ENCODE data around the gene RBPJ.

DNA sequence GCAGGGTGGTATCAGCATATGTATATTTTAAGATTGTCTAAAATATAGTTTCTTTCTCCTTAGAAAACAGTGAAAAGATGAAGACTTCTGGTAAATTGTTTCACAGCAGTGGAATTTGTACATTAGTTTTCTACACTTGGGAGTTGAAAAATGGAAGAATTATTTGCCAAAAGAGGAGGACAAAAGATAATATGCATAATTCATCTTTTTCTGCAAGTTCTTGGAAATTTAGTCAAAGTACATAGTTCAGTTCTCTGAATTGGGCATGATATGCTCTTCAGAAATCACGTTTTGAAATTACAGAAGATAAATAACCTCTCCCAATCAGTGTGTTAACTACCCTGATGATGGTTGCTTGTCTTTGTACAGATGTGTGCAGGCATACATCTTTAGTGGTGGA is 47.0 kb downstream of the RBPJ start:
- TF ChIP-seq, protein P1, sequence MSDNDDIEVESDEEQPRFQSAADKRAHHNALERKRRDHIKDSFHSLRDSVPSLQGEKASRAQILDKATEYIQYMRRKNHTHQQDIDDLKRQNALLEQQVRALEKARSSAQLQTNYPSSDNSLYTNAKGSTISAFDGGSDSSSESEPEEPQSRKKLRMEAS (IDR thresholded peaks at IDR 0.05; ENCODE audit: low read depth), result no peak
- TF ChIP-seq, protein P2, sequence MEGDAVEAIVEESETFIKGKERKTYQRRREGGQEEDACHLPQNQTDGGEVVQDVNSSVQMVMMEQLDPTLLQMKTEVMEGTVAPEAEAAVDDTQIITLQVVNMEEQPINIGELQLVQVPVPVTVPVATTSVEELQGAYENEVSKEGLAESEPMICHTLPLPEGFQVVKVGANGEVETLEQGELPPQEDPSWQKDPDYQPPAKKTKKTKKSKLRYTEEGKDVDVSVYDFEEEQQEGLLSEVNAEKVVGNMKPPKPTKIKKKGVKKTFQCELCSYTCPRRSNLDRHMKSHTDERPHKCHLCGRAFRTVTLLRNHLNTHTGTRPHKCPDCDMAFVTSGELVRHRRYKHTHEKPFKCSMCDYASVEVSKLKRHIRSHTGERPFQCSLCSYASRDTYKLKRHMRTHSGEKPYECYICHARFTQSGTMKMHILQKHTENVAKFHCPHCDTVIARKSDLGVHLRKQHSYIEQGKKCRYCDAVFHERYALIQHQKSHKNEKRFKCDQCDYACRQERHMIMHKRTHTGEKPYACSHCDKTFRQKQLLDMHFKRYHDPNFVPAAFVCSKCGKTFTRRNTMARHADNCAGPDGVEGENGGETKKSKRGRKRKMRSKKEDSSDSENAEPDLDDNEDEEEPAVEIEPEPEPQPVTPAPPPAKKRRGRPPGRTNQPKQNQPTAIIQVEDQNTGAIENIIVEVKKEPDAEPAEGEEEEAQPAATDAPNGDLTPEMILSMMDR (IDR thresholded peaks at IDR 0.05), result no peak
- TF ChIP-seq TAF1 (IDR thresholded peaks at IDR 0.05; ENCODE audit: borderline replicate concordance, low read depth, low read length), result no peak
